ENCODE data around the gene MYH11.

Gene MYH11

DNA sequence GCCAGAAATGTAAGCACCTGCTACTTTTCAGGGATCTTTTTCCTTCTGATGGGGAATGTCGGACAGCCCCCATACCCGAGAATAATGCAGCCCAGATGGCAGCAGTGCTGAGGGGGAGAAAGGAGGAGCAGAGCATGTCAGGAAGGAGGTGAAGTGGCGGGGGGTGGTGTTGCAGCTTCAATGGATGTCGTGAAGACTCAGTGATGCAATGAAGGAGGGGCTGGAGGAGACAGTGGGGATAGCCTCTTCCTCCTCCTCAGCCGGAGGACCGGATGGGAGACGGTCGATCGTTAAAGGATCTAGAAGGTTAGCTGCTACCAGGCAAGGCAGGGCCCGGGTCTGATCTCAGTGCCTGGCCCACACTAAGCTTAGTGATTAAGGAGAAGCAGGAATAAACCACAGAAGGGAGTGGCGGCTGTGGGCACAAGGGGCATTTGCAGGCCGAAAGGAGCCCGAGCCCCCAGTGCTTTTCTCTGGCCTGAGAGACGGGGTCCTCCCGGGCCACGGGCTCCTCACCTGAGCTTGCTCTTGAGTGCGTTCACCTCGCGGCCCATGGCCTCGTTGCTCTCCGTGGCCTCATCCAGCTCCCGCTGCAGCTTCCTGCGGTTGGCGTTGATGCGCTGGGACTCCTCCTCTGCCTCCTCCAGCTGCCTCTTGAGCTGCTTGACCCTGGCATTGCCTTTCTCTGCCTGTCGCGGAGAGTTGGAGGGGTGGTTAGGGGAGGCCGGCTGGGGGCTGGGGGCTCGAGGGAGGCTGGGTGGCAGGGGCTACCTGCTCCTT is 142.2 kb downstream of the MYH11 start:
- no peak for TF ChIP-seq SIN3A (IDR thresholded peaks at IDR 0.05; ENCODE audit: borderline replicate concordance, insufficient read depth, low read length)
- no peak for TF ChIP-seq POLR2AphosphoS5 (IDR thresholded peaks at IDR 0.05; ENCODE audit: low read depth, low read length)
- no peak for TF ChIP-seq FOXP2 (optimal IDR thresholded peaks at IDR 0.05; ENCODE audit: borderline replicate concordance, extremely low read depth, extremely low read length, insufficient read depth)
- TF ChIP-seq, protein P1, sequence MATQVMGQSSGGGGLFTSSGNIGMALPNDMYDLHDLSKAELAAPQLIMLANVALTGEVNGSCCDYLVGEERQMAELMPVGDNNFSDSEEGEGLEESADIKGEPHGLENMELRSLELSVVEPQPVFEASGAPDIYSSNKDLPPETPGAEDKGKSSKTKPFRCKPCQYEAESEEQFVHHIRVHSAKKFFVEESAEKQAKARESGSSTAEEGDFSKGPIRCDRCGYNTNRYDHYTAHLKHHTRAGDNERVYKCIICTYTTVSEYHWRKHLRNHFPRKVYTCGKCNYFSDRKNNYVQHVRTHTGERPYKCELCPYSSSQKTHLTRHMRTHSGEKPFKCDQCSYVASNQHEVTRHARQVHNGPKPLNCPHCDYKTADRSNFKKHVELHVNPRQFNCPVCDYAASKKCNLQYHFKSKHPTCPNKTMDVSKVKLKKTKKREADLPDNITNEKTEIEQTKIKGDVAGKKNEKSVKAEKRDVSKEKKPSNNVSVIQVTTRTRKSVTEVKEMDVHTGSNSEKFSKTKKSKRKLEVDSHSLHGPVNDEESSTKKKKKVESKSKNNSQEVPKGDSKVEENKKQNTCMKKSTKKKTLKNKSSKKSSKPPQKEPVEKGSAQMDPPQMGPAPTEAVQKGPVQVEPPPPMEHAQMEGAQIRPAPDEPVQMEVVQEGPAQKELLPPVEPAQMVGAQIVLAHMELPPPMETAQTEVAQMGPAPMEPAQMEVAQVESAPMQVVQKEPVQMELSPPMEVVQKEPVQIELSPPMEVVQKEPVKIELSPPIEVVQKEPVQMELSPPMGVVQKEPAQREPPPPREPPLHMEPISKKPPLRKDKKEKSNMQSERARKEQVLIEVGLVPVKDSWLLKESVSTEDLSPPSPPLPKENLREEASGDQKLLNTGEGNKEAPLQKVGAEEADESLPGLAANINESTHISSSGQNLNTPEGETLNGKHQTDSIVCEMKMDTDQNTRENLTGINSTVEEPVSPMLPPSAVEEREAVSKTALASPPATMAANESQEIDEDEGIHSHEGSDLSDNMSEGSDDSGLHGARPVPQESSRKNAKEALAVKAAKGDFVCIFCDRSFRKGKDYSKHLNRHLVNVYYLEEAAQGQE (IDR thresholded peaks at IDR 0.05; ENCODE audit: insufficient read depth in 1 of 2, low read depth in 2 of 2, low read length in 2 of 2): no peak
- TF ChIP-seq TAF1 (IDR thresholded peaks at IDR 0.05; ENCODE audit: borderline replicate concordance, insufficient read depth, low read length): no peak

DNA sequence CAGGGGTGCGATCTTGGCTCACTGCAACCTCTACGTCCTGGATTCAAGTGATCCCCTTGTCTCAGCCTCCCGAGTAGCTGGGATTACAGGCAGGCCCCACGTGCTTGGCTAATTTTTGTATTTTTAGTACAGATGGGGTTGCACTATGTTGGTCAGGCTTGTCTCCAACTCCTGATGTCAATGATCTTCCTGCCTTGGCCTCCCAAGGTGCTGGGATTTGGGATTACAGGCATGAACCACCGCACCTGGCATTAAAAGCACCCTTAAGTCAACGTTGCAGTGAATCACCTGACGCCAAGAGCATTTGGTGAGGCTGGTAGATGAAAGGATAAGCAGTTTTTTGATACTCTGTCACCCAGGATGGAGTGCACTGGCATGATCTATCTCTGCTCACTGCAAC is 147.8 kb downstream of the MYH11 start:
- TF ChIP-seq FOXP2 (optimal IDR thresholded peaks at IDR 0.05; ENCODE audit: borderline replicate concordance, extremely low read depth, extremely low read length, insufficient read depth) (no peak), SIN3A (IDR thresholded peaks at IDR 0.05; ENCODE audit: borderline replicate concordance, insufficient read depth, low read length) (no peak), POLR2AphosphoS5 (IDR thresholded peaks at IDR 0.05; ENCODE audit: low read depth, low read length) (no peak), TAF1 (IDR thresholded peaks at IDR 0.05; ENCODE audit: borderline replicate concordance, insufficient read depth, low read length) (no peak)
- TF ChIP-seq, protein P1 (IDR thresholded peaks at IDR 0.05; ENCODE audit: insufficient read depth in 1 of 2, low read depth in 2 of 2, low read length in 2 of 2): no peak

DNA sequence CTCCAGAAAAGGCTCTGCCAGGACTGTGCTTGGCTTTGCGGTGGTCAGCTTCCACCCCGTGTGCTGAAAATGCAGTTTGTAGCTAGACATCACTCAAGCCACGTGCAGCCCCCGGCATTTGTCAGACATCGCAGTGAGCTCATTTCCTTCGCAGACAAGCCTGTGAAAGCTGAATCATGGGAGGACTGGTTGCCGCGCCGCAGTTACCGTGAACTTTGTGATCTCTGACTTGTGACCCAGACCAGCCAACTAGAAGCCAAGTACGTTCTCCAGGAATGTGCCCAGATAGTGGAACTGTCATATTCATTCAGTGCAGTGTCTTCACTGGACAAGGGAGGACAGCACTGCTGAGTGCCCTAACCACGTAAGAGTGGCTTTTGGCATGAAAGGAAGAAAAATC is 148.7 kb downstream of the MYH11 start:
- TF ChIP-seq TAF1 (IDR thresholded peaks at IDR 0.05; ENCODE audit: borderline replicate concordance, insufficient read depth, low read length) (no peak), SIN3A (IDR thresholded peaks at IDR 0.05; ENCODE audit: borderline replicate concordance, insufficient read depth, low read length) (no peak), POLR2AphosphoS5 (IDR thresholded peaks at IDR 0.05; ENCODE audit: low read depth, low read length) (no peak), FOXP2 (optimal IDR thresholded peaks at IDR 0.05; ENCODE audit: borderline replicate concordance, extremely low read depth, extremely low read length, insufficient read depth) (no peak)
- TF ChIP-seq, protein P1 (IDR thresholded peaks at IDR 0.05; ENCODE audit: insufficient read depth in 1 of 2, low read depth in 2 of 2, low read length in 2 of 2): no peak

DNA sequence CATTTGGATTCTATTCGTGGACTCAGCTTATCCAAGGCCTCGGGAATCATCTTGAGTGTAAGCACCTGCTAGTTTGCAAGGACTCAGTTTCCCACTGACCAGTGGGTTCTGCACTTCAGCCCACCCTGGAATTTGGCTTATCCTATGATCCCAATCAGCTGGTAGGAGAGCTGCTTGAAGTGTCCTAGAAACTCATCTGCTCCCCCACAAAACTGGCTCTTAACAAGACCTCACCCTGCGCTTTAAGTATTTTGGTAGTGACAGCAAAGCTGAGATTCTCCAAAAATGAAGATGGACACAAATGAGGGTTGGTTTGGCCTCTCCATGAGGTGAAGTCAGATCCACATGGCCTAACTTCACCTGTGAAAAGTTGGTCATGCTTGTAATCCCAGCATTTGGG is 149.5 kb downstream of the MYH11 start:
- TF ChIP-seq, protein P1 (IDR thresholded peaks at IDR 0.05; ENCODE audit: insufficient read depth in 1 of 2, low read depth in 2 of 2, low read length in 2 of 2): no peak
- TF ChIP-seq FOXP2 (optimal IDR thresholded peaks at IDR 0.05; ENCODE audit: borderline replicate concordance, extremely low read depth, extremely low read length, insufficient read depth): no peak
- no peak for TF ChIP-seq TAF1 (IDR thresholded peaks at IDR 0.05; ENCODE audit: borderline replicate concordance, insufficient read depth, low read length)
- TF ChIP-seq SIN3A (IDR thresholded peaks at IDR 0.05; ENCODE audit: borderline replicate concordance, insufficient read depth, low read length): no peak
- TF ChIP-seq POLR2AphosphoS5 (IDR thresholded peaks at IDR 0.05; ENCODE audit: low read depth, low read length): no peak

Data from PFSK-1 (cell line).